PFSK-1 (cell line): Measurements from ENCODE around the gene CLIC5.

Source experiments
- POLR2AphosphoS5 ChIP-seq: IDR thresholded peaks from 2 replicates; pipeline ENCODE4 v1.6.1; 2012; ENCODE audit warnings: low read depth, mild to moderate bottlenecking, control low read depth, low read length, moderate library complexity
- REST ChIP-seq, 2 experiments: IDR thresholded peaks; 2 replicates each; pipeline versions ENCODE4 v1.6.1 to v1.8.0; 2011 to 2012; ENCODE audit warnings: low read depth in 2 of 2, low read length in 2 of 2, control low read depth in 1 of 2, inconsistent platforms in 1 of 2, mild to moderate bottlenecking in 1 of 2, moderate library complexity in 1 of 2; ENCODE audit not compliant: insufficient read depth in 1 of 2
- SIN3A ChIP-seq: IDR thresholded peaks from 2 replicates; pipeline ENCODE4 v1.6.1; 2012; ENCODE audit warnings: mild to moderate bottlenecking, low read length, moderate library complexity, borderline replicate concordance; ENCODE audit not compliant: insufficient read depth
- TAF1 ChIP-seq: IDR thresholded peaks from 2 replicates; pipeline ENCODE4 v1.6.1; 2012; ENCODE audit warnings: low read length, control low read depth, borderline replicate concordance; ENCODE audit not compliant: insufficient read depth

DNA sequence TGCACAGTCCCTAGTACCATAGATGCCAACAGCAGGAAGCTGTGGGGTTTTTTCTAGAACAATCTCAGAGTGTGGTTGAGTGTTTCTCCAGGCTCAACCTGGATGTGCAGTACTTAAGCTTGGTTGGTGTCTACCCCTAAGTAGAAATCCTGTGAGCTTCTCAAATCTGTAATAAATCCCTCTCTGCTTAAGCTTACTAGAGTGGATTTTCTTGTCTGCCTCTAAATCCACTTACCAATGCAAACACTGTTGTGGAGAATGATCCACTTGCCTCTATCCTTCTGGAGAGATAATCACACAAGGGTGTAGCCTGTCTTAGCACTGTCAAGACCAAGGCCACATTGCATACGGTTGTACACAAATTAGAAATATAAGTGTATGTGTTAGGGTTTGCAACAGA lies 43.3 kb upstream of the CLIC5 start:
- TF ChIP-seq POLR2AphosphoS5 (no peak), SIN3A (no peak), TAF1 (no peak), REST (IDR thresholded peaks at IDR 0.05; ENCODE audit: insufficient read depth in 1 of 2, low read depth in 2 of 2, low read length in 2 of 2) (no peak)
